ENCODE measurements around the gene HSD11B2.

HSD11B2 gene

DNA sequence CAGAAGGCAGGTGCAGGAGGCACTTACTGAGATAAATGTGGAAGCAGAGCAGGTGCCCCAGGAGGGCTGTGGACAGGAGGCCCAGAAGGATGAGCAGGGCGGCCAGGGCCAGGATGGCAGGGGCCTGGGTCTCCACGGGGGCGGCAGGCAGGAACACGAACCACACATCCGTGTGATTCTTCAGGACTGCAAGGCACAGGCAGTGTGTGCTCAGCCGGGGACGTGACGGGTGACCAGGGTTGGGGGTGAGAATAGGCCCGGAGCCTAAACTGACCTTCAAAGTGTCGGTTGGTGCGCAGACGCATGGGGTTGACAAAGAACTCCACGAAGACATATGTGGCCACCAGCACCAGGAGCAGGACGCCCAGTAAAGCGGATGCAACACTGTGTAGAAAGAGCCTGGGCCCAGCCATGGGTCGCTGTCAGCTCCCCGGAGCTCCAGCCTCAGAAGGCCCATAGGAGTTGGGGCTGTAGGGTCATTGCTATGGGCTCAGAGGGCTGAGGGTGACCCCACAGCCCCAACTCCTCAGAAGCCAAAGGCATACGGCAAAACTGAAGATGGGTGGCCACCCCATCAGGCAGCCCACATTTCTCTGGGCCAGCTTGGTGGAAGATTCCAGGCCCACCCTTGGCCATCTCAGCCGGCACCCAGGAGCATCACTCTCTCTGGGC lies 32.2 kb upstream of the HSD11B2 start:
- Histone ChIP-seq H3K4me2 (ENCODE audit: low read length) (no peak overlapping the region), H4K20me1 (ENCODE audit: control insufficient read depth, insufficient read depth, low read depth, low read length) (no peaks in the 10 kb centered on the region), H3K27me3 (ENCODE audit: control insufficient read depth, low read length) (peaks cover 21% of the 10 kb centered on the region), H3K9me3 (ENCODE audit: control insufficient read depth, insufficient read depth, low read length) (no peaks in the 10 kb centered on the region), H3K27ac (ENCODE audit: low read depth, low read length) (no peak overlapping the region), H3K4me3 (ENCODE audit: low read length) (no peak overlapping the region), H3K79me2 (ENCODE audit: control insufficient read depth, low read length) (no peaks in the 10 kb centered on the region), H3F3A (ENCODE audit: control insufficient read depth, insufficient read depth) (no peaks in the 10 kb centered on the region), H3K9me2 (replicated peaks; ENCODE audit: control insufficient read depth, low read length) (no peaks in the 10 kb centered on the region), H3K36me3 (ENCODE audit: control insufficient read depth, low read length) (no peaks in the 10 kb centered on the region), H3K4me1 (ENCODE audit: control insufficient read depth, low read length) (no peaks in the 10 kb centered on the region)
- no peak for TF ChIP-seq EZH2phosphoT487 (IDR thresholded peaks at IDR 0.05; ENCODE audit: borderline replicate concordance, low read length)
- TF ChIP-seq, protein P1, sequence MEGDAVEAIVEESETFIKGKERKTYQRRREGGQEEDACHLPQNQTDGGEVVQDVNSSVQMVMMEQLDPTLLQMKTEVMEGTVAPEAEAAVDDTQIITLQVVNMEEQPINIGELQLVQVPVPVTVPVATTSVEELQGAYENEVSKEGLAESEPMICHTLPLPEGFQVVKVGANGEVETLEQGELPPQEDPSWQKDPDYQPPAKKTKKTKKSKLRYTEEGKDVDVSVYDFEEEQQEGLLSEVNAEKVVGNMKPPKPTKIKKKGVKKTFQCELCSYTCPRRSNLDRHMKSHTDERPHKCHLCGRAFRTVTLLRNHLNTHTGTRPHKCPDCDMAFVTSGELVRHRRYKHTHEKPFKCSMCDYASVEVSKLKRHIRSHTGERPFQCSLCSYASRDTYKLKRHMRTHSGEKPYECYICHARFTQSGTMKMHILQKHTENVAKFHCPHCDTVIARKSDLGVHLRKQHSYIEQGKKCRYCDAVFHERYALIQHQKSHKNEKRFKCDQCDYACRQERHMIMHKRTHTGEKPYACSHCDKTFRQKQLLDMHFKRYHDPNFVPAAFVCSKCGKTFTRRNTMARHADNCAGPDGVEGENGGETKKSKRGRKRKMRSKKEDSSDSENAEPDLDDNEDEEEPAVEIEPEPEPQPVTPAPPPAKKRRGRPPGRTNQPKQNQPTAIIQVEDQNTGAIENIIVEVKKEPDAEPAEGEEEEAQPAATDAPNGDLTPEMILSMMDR (IDR thresholded peaks at IDR 0.05; ENCODE audit: low read depth, low read length, poor library complexity, severe bottlenecking) = no peak

DNA sequence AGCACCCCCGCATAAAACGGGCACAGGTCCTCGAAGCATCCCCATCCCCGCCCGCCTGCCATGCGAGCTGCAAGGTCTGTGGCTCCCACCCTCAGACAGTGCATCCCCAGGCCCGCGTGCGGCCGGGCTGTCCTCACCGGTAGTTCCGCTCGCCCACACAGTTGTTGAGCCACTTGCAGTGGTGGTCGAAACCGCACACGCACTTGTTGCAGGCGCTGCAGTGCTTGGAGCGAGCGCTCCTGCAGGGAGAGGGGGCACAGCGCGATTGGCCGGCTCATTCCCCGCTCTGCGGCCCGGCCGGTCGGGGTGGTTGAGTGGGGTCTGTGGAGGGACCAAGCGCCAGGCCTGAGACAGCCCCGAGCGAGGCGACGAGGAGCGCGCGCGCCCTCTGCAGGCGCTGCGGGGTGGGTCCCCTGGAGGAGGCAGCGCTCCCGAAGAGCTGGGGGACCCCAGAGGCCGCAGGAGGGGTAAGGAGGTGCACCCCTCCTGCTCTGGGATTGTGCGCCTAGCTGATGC lies 31.6 kb upstream of the HSD11B2 start:
- Histone ChIP-seq H3K4me3 (ENCODE audit: low read length) (no peak overlapping the region), H3K79me2 (ENCODE audit: control insufficient read depth, low read length) (no peaks in the 10 kb centered on the region), H3K27me3 (ENCODE audit: control insufficient read depth, low read length) (peaks cover 15% of the 10 kb centered on the region), H3F3A (ENCODE audit: control insufficient read depth, insufficient read depth) (no peaks in the 10 kb centered on the region), H3K9me3 (ENCODE audit: control insufficient read depth, insufficient read depth, low read length) (no peaks in the 10 kb centered on the region), H3K9me2 (replicated peaks; ENCODE audit: control insufficient read depth, low read length) (no peaks in the 10 kb centered on the region), H4K20me1 (ENCODE audit: control insufficient read depth, insufficient read depth, low read depth, low read length) (no peaks in the 10 kb centered on the region), H3K4me1 (ENCODE audit: control insufficient read depth, low read length) (no peaks in the 10 kb centered on the region), H3K27ac (ENCODE audit: low read depth, low read length) (no peak overlapping the region), H3K4me2 (ENCODE audit: low read length) (no peak overlapping the region), H3K36me3 (ENCODE audit: control insufficient read depth, low read length) (no peaks in the 10 kb centered on the region)
- TF ChIP-seq EZH2phosphoT487 (IDR thresholded peaks at IDR 0.05; ENCODE audit: borderline replicate concordance, low read length) = no peak
- TF ChIP-seq, protein P1 (IDR thresholded peaks at IDR 0.05; ENCODE audit: low read depth, low read length, poor library complexity, severe bottlenecking) = peak; percentile 90

DNA sequence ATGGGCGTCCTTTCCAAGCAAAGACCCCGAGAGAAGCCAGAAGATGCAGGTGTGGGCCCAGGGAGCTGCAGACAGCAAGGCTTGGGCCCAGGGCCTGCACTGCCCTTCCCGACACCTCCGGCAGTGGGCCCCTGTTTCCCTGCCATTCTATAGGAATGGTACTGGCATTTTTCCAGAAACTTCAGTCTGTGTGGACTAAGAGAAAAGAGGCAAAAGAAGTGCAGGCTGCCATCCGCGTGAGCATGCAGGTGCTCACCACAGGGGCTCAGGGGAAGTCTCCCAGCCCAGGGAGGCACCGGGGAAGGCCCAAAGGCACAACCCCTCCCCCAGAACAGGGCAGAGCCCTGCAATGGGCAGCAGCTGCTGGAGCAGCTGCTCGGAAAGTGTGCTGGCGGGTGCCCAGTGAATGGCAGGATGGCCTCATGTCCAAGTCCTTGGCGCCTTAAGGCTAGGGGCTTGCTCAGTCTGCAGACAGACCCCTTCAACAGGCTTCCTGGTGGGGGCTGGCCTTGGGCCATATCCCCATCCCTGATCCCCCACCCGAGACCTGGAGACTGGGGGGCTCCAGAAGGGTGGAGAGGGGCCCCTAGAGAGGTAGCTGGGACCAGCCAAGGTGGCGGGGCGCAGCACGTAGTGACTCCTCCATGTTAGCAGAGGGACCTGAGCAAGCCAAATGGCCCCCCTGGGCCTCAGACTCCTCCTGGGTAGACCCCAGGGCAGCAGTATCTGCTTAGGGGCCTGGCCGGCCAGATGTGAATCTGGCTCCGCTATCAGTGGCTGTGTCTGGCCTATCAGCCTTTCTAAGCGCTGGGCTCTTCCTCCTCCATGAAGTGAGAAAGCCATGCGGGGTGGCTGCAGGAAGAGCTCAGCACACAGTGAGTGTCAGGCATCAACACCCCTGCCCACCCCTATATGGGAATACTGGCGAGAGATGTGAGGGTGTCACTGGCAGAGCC lies 30.9 kb upstream of the HSD11B2 start:
- no peaks in the 10 kb centered on the region for H3K79me2 ChIP-seq (ENCODE audit: control insufficient read depth, low read length)
- no peaks in the 10 kb centered on the region for H3K9me3 ChIP-seq (ENCODE audit: control insufficient read depth, insufficient read depth, low read length)
- H3K4me1 ChIP-seq (ENCODE audit: control insufficient read depth, low read length) = no peaks in the 10 kb centered on the region
- H3K36me3 ChIP-seq (ENCODE audit: control insufficient read depth, low read length) = no peaks in the 10 kb centered on the region
- H3K27me3 ChIP-seq (ENCODE audit: control insufficient read depth, low read length) = peaks cover 10% of the 10 kb centered on the region
- H4K20me1 ChIP-seq (ENCODE audit: control insufficient read depth, insufficient read depth, low read depth, low read length) = no peaks in the 10 kb centered on the region
- H3K27ac ChIP-seq (ENCODE audit: low read depth, low read length) = no peak overlapping the region
- H3K9me2 ChIP-seq (replicated peaks; ENCODE audit: control insufficient read depth, low read length) = no peaks in the 10 kb centered on the region
- no peak overlapping the region for H3K4me3 ChIP-seq (ENCODE audit: low read length)
- TF ChIP-seq, protein P1 (IDR thresholded peaks at IDR 0.05; ENCODE audit: low read depth, low read length, poor library complexity, severe bottlenecking) = peak; percentile 40
- no peak for TF ChIP-seq EZH2phosphoT487 (IDR thresholded peaks at IDR 0.05; ENCODE audit: borderline replicate concordance, low read length)
- no peak overlapping the region for H3K4me2 ChIP-seq (ENCODE audit: low read length)
- no peaks in the 10 kb centered on the region for H3F3A ChIP-seq (ENCODE audit: control insufficient read depth, insufficient read depth)

All from DOHH2 (cell line).